Measurements from ENCODE around the gene SCRN2.

GRCh38 chr17:47879028-47879585 is 38.0 kb upstream of the SCRN2 start:
- TF ChIP-seq ZFP30 (CRISPR knock-in tag; IDR thresholded peaks at IDR 0.05) (no peak), ISL1 (CRISPR knock-in tag; IDR thresholded peaks at IDR 0.05) (no peak), RARB (CRISPR knock-in tag; IDR thresholded peaks at IDR 0.05) (no peak), TSHZ2 (CRISPR knock-in tag; IDR thresholded peaks at IDR 0.05) (no peak), ESRRG (CRISPR knock-in tag; IDR thresholded peaks at IDR 0.05) (no peak), ZNF565 (CRISPR knock-in tag; conservative IDR thresholded peaks at IDR 0.05; ENCODE audit: low read depth) (no peak), SNAI2 (CRISPR knock-in tag; IDR thresholded peaks at IDR 0.05) (no peak), OSR1 (CRISPR knock-in tag; IDR thresholded peaks at IDR 0.05) (no peak)
- TF ChIP-seq, protein P1, sequence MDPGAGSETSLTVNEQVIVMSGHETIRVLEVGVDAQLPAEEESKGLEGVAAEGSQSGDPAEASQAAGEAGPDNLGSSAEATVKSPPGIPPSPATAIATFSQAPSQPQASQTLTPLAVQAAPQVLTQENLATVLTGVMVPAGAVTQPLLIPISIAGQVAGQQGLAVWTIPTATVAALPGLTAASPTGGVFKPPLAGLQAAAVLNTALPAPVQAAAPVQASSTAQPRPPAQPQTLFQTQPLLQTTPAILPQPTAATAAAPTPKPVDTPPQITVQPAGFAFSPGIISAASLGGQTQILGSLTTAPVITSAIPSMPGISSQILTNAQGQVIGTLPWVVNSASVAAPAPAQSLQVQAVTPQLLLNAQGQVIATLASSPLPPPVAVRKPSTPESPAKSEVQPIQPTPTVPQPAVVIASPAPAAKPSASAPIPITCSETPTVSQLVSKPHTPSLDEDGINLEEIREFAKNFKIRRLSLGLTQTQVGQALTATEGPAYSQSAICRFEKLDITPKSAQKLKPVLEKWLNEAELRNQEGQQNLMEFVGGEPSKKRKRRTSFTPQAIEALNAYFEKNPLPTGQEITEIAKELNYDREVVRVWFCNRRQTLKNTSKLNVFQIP (CRISPR knock-in tag; IDR thresholded peaks at IDR 0.05; ENCODE audit: borderline replicate concordance, low read depth): no peak
- TF ChIP-seq, protein P2, sequence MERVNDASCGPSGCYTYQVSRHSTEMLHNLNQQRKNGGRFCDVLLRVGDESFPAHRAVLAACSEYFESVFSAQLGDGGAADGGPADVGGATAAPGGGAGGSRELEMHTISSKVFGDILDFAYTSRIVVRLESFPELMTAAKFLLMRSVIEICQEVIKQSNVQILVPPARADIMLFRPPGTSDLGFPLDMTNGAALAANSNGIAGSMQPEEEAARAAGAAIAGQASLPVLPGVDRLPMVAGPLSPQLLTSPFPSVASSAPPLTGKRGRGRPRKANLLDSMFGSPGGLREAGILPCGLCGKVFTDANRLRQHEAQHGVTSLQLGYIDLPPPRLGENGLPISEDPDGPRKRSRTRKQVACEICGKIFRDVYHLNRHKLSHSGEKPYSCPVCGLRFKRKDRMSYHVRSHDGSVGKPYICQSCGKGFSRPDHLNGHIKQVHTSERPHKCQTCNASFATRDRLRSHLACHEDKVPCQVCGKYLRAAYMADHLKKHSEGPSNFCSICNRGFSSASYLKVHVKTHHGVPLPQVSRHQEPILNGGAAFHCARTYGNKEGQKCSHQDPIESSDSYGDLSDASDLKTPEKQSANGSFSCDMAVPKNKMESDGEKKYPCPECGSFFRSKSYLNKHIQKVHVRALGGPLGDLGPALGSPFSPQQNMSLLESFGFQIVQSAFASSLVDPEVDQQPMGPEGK (CRISPR knock-in tag; IDR thresholded peaks at IDR 0.05; ENCODE audit: borderline replicate concordance): no peak

All from SK-N-SH treated with all-trans-retinoic acid at 6 μM for 48 hours (cell line).